HG03378 (cell line): ENCODE measurements around the gene ACAD8.
"Not testable (repeated sequence)": the region's sequence is repeated elsewhere in the genome, so short reads cannot be mapped to it uniquely, and the experiment has no call there.

Experiments
- ATAC-seq: cut with Tn5 transposase; IDR thresholded peaks from one replicate; pipeline ENCODE4 v1.9.1; 2021; ENCODE audit warnings: mild to moderate bottlenecking, moderate library complexity; ENCODE audit not compliant: unreplicated experiment

The ACAD8 gene

GRCh38 chr11:134266440-134266839 is 13.1 kb downstream of the ACAD8 start:
- ATAC-seq: no peak

GRCh38 chr11:134266841-134267251 is 13.5 kb downstream of the ACAD8 start:
- no peak for ATAC-seq

- ATAC-seq: no peak
These were observed 14.1 kb downstream of the ACAD8 start for GRCh38 chr11:134267461-134267860.

GRCh38 chr11:134267966-134268365 is 14.6 kb downstream of the ACAD8 start:
- ATAC-seq: no peak

- no peak for ATAC-seq
These were observed 16.9 kb downstream of the ACAD8 start for GRCh38 chr11:134270250-134270714.

- no peak for ATAC-seq
These were observed 18.6 kb downstream of the ACAD8 start for GRCh38 chr11:134271978-134272377.

GRCh38 chr11:134272381-134273316 is 19.3 kb downstream of the ACAD8 start:
- ATAC-seq: no peak

- no peak for ATAC-seq
These were observed 19.9 kb downstream of the ACAD8 start for GRCh38 chr11:134273317-134273712.

GRCh38 chr11:134275188-134275533 is 21.8 kb downstream of the ACAD8 start:
- ATAC-seq: no peak

GRCh38 chr11:134275534-134276395 is 22.4 kb downstream of the ACAD8 start, which contains the start of gene GLB1L3:
GLB1L3 (plus strand) TSS chr11:134276379; CDS start chr11:134276741, 362 bp downstream.
- ATAC-seq: no peak

- no peak for ATAC-seq
These were observed 23.2 kb downstream of the ACAD8 start for GRCh38 chr11:134276396-134277182.

- no peak for ATAC-seq
These were observed 24.0 kb downstream of the ACAD8 start for GRCh38 chr11:134277183-134278001.

- no peak for ATAC-seq
These were observed 25.0 kb downstream of the ACAD8 start for GRCh38 chr11:134278356-134278755.

GRCh38 chr11:134281635-134282034 is 28.3 kb downstream of the ACAD8 start:
- ATAC-seq: not testable (repeated sequence)

GRCh38 chr11:134282121-134283045 is 29.0 kb downstream of the ACAD8 start:
- no peak for ATAC-seq

- ATAC-seq: no peak
These were observed 30.3 kb downstream of the ACAD8 start for GRCh38 chr11:134283461-134284230.

GRCh38 chr11:134284349-134284748 is 31.0 kb downstream of the ACAD8 start:
- ATAC-seq: not testable (repeated sequence)

GRCh38 chr11:134287561-134287960 is 34.2 kb downstream of the ACAD8 start:
- no peak for ATAC-seq
